GM12864 (cell line): ENCODE data around the gene SLC39A9.

Source experiments
- DNase-seq: peaks from one replicate; pipeline ENCODE4 v3.0.0-alpha.2; 2011; ENCODE audit warnings: low read depth
- H3K4me3 ChIP-seq: 2 replicates; pipeline ENCODE4 v1.5.1; 2011; ENCODE audit warnings: mild to moderate bottlenecking, low read depth, low read length, control low read depth
- TF ChIP-seq, protein P1 (sequence below): IDR thresholded peaks from 2 replicates; pipeline ENCODE4 v1.5.1; 2011; ENCODE audit warnings: low read depth, mild to moderate bottlenecking, moderate library complexity, low read length, control low read depth, inconsistent platforms; ENCODE audit errors: missing control alignments

The SLC39A9 gene

DNA sequence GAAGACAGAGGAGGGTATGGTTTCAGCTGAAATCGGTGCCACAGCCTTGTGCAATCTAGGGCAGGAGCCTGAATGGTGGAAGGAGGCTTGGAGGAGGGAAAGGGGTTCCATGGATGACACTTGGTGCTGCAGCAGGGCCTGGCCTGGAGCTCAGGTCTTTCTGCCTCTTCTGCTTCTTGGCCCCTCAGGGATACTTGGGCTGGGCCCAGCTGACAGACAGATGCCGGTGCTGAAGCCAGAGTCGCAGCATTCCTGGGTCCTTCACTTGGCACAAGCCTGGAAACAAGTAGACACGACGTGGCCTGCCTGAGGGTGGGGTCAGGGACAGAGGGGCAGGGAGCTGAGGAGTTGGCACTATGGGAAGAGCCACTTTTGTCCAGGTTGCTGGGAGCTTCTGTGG lies 81.6 kb downstream of the SLC39A9 start:
- no peak overlapping the region for H3K4me3 ChIP-seq
- TF ChIP-seq, protein P1, sequence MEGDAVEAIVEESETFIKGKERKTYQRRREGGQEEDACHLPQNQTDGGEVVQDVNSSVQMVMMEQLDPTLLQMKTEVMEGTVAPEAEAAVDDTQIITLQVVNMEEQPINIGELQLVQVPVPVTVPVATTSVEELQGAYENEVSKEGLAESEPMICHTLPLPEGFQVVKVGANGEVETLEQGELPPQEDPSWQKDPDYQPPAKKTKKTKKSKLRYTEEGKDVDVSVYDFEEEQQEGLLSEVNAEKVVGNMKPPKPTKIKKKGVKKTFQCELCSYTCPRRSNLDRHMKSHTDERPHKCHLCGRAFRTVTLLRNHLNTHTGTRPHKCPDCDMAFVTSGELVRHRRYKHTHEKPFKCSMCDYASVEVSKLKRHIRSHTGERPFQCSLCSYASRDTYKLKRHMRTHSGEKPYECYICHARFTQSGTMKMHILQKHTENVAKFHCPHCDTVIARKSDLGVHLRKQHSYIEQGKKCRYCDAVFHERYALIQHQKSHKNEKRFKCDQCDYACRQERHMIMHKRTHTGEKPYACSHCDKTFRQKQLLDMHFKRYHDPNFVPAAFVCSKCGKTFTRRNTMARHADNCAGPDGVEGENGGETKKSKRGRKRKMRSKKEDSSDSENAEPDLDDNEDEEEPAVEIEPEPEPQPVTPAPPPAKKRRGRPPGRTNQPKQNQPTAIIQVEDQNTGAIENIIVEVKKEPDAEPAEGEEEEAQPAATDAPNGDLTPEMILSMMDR: no peak
- DNase-seq: no peak

DNA sequence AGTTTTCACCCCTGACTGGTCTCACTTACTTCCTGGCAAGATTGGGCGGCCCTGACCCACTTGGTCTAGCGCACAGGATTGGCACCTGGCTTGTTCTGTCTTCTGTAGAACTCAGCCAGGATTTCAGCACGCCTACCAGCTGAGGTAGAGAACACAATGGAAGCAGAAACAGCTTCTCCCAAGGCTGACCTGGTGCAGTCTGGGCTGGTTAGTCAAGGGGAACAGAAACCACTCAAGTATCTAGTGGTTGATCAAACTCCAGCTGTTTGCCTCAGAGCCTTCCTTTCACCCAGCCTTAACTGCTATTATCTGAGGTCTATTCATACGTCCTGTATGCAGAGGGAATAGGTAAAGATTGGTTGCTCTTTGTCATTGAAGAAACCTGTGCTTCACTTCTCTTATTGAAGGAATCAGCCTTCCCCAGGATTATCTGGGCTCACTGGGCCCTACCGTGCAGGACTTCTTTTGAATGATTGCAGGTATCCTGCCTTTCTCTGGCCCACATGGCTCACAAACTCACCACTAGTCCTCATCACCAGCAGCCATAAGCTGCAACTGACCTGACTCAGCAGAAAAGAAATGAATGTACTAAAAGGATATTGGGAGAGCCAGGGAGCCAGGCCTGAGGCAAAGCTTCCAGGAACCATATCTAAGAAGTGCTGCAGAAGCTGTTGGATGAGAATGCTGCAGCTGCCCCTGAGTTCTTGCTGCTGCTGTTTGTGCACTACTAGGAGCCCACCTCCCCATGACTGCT lies 83.5 kb downstream of the SLC39A9 start:
- H3K4me3 ChIP-seq: no peak overlapping the region
- TF ChIP-seq, protein P1: no peak
- DNase-seq: peak; percentile 64

DNA sequence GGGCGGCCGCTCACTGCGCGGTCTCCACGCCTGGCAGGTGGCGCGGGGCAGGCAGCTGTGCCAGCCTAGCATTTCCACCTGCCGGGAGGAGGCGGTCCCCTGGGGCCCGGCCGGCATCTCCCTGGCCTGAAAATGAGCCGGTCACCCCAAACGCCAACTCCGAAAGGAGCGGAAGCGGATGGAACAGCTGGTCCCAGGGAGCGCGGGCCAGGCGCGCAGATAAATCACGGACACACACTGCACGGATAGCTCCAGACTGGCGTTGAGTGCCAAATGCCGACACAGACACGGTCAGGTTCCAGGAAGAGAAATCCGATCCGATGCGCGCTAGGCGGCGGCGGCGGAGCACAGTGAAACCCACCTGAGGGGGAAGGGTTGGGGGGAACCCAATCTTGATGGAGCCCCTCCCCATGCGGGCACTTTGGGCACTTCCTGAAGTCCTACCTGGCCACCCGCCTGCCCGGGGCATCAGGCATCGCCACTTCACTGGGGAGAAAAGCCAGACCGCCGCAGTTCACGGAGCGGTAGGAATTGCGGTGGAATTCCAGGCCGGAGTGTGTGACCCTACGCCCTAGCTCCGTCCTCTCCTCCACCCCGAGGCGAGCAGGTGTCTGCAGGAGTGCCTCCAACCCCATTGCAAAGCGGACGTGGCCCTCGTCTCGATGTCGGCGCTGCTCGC lies 85.4 kb downstream of the SLC39A9 start:
- DNase-seq: no peak
- H3K4me3 ChIP-seq: no peak overlapping the region
- TF ChIP-seq, protein P1: no peak

DNA sequence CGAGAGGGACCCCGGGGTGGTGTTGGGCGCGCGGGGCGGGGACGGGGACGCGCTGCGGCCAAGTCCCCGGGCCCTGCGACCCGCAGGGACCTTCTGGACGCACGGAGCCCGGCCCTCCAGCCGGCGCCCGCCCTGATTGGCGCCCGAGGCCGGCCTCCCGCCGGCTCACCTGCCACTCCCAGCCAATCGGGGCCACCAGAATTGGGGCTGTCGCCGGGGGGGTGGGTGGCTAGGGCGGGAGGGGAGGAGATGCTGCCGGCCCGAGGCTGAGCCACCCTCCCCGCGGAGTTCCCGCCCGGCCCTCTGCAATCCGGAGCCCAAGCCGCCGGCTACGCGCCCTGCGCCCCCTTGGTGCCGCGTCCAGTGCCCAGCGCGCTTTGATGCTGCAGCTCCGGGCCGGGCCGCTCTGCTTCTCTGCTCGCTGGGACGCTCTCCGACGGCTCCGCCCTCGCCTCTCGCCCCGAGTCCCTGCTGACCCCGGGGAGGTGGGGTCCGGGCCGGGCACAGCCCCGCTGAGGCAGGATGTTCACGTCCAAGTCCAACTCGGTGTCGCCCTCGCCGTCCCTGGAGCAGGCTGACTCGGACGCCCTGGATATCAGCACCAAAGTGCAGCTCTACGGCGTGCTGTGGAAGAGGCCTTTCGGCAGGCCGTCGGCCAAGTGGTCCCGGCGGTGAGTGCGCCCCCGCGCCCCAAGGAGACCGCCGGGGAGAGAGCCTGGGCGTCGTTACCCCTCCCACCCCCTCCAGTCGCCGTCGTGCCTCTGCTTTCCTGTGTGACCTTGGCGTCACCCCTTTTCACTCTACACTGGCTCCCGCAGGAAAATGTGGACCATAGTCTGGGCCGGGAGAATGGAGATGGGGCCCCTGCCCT lies 86.2 kb downstream of the SLC39A9 start, which contains the start of gene PLEKHD1:
Gene PLEKHD1 (plus strand): TSS at position 285 of the 871 bp plus-strand sequence. CDS start 238 bp downstream, at position 523.
- H3K4me3 ChIP-seq: no peak within 1 kb of the TSS
- DNase-seq: no peak
- TF ChIP-seq, protein P1: no peak

DNA sequence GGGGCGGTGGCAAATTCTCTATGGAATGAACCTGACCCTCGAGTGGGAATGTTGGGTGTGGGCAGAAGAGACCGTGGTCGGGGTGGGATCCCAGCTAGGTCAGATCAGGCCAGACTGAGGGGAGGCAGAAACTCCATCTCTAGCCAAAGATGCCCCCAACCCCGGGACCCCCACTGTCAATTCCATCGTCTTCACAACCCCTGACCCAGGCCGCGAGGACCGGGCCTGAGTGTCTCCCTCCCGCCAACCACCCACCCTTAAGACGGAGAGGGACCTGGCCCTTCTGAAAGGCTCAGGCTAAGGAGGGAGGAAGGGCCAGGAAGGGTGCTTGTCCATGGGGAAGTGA lies 86.8 kb downstream of the SLC39A9 start:
- DNase-seq: no peak
- no peak overlapping the region for H3K4me3 ChIP-seq
- TF ChIP-seq, protein P1: no peak

DNA sequence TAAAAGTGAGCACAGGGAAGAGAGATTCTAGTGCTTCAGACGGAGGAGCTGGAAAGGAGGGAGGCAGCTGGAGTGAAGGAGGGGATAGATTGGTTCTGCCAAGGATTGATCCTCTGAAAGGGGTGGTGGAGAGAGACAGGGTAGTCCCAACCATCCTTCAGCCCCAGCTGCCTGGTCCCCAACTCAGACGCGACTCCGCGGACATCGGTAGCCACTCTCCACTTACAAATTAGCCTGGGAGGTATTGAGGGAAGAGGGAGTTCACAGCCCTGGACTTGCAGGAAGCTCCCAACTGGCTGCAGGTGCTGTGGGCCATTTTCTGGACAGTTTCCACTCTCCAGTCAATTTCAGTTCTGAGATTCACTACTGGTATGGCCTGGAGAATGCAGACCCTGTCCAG lies 87.2 kb downstream of the SLC39A9 start:
- H3K4me3 ChIP-seq: no peak overlapping the region
- TF ChIP-seq, protein P1: no peak
- no peak for DNase-seq
